HEK293T (cell line): ENCODE results near the gene KLHL28.

Source experiments
- BHLHE40 ChIP-seq: fragments of 450-650 bp; IDR thresholded peaks from 2 replicates; pipeline ENCODE4 v1.6.1; 2016; ENCODE audit warnings: mild to moderate bottlenecking, moderate library complexity, borderline replicate concordance
- FOXK2 ChIP-seq: fragments of 450-650 bp; IDR thresholded peaks from 2 replicates; pipeline ENCODE4 v1.6.1; 2016; ENCODE audit warnings: mild to moderate bottlenecking
- L3MBTL2 ChIP-seq: fragments of 450-650 bp; conservative IDR thresholded peaks from 2 replicates; pipeline ENCODE4 v1.6.1; 2016; ENCODE audit warnings: mild to moderate bottlenecking
- LEF1 ChIP-seq: fragments of 450-650 bp; IDR thresholded peaks from 2 replicates; pipeline ENCODE4 v1.6.1; 2017; ENCODE audit warnings: mild to moderate bottlenecking, borderline replicate concordance
- PKNOX1 ChIP-seq: fragments of 450-650 bp; IDR thresholded peaks from 2 replicates; pipeline ENCODE4 v1.6.1; 2016
- SUZ12 ChIP-seq: fragments of 450-650 bp; IDR thresholded peaks from 2 replicates; pipeline ENCODE4 v1.6.1; 2016; ENCODE audit warnings: mild to moderate bottlenecking
- TARDBP ChIP-seq: fragments of 450-650 bp; IDR thresholded peaks from 2 replicates; pipeline ENCODE4 v1.6.1; 2016
- ZNF384 ChIP-seq: fragments of 450-650 bp; IDR thresholded peaks from 2 replicates; pipeline ENCODE4 v1.6.1; 2016

DNA sequence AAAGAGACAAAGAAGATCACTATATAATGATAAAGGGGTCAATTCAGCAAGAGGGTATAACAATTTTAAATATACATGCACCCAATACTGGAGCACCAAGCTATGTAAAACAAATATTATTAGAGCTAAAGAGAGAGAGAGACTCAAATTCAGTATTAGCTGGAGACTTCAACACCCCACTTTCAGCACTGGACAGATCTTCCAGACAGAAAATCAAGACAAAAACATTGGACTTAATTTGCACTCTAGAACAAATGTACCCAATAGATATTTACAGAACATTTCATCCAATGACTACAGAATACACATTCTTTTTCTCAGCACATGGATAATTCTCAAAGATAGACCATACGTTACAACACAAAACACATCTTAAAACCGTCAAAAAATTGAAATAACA lies 81.0 kb downstream of the KLHL28 start:
- TF ChIP-seq BHLHE40 (no peak), ZNF384 (no peak), LEF1 (no peak), TARDBP (no peak), SUZ12 (no peak), L3MBTL2 (no peak), PKNOX1 (no peak), FOXK2 (no peak)
